Limb (tissue), 2 donors: ENCODE results near the gene PEMT.

ENCODE experiments used
- DNase-seq, 2 donors: peaks; one replicate each; pipeline ENCODE4 v3.0.0-alpha.2; 2016; ENCODE audit errors: extremely low spot score in 2 of 2

PEMT gene

DNA sequence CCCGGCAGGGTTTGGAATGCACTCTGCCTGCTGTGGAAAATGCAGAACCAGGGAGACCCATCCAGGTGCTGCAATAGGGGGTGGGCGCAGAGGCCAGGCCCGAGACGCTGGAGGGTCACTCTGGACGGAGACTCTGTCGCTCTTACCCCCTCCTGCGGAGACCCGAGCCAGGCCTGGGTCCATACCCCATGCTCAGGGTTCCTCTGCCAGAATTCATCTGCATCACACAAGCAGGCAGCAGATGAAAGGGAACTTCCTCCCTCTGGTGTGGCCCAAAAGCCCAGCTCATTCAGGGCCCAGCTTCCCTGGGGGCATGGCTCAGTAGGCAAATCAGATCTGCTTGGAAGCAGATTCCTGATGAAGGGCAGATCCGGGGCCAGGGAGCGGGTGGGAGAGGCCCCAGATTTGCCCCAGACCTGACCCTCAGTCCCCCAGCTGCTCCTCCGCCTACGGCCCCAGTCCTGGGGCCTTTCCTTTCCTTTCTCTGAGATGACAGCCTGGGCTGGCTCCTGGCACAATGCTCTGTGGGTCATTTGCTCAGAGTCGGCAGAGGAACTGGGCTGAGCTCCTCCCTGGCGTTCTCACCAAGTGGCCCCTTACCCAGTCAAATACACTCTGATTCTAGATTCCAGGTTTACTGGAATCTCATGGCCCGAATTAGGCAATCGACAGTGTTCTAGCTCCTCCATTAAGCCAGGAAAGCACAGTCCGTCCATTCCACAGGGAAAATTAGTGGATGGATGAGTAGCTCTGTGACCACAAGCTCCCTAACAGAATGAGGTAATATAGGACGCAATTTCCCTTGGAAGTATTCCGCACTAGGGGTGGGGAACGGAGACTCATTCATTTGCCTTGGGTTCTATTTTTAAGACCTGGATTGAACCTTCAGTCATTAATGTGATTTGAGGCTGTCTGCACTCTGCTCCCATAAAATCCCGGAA, 76.2 kb downstream of the PEMT start:
- DNase-seq = peak in 1 of 2 donors; percentile 16

DNA sequence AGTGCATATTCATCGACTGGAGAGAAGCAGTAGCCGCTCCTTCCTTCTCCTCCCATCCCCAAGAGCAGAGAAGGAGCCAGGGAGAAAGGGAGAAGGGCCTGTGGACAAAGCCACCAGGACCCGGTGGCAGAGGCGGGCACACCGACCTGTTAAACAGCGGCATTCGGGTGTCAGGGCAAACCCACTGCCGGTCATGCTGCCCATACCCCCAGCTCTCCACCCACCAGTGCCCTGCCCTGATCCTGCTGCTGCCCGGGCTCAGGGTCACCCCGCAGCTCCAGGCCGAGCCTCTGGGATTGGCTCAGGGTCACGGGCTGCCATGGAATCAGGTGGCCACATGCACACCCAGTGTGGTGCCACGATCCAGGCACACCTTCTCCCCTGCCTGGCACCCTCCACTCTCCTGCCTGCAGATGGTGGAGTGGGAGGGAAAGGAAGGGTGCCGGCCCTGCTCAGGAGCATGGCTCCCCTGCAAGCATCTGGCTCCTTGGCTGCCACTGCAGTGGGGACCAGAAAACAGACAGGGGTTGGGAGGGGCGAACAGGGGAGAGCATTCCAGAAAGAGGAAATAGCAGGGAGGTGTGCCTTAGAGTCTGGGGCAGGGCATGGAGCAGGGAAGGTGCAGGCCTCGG, 77.0 kb downstream of the PEMT start:
- DNase-seq = peak in 1 of 2 donors; percentile 20

DNA sequence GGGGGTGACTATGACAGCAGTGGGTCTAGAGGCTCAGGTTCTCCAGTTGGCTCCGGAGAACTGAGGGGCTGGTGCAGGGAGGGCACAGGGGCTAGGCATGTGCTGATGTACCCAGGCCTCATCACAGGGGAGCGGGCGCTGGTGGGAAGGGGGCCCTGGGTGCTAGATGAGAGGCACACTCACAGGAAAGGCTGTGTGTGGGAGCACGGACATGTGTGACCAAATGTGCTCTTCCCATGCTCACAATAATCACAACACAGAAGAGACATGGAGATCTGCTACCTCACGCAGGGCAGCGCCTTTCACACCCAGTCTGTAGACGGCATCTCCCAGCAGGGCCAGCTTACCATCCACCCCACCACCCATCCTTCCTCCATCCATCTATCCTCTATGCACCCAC, 77.9 kb downstream of the PEMT start:
- no peak for DNase-seq

DNA sequence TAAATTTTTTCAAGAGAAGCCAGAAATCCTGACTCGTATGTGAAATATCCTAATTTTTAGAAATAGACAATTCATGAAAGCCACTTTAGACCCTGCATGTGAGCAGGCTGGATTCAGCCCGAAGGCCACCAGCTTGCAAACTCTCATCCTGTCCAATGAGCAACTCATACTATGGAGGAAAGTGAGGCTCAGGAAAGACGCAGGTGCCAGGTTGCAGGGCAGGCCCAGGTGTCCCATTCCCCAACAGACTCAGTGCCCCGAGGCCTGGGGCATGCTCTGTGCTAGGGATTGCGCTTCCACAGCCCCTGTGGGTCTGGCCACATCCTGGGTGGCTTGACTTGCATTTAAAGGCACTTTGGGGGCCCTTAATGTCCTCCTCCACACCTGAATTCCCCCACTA, 78.6 kb downstream of the PEMT start:
- no peak for DNase-seq

DNA sequence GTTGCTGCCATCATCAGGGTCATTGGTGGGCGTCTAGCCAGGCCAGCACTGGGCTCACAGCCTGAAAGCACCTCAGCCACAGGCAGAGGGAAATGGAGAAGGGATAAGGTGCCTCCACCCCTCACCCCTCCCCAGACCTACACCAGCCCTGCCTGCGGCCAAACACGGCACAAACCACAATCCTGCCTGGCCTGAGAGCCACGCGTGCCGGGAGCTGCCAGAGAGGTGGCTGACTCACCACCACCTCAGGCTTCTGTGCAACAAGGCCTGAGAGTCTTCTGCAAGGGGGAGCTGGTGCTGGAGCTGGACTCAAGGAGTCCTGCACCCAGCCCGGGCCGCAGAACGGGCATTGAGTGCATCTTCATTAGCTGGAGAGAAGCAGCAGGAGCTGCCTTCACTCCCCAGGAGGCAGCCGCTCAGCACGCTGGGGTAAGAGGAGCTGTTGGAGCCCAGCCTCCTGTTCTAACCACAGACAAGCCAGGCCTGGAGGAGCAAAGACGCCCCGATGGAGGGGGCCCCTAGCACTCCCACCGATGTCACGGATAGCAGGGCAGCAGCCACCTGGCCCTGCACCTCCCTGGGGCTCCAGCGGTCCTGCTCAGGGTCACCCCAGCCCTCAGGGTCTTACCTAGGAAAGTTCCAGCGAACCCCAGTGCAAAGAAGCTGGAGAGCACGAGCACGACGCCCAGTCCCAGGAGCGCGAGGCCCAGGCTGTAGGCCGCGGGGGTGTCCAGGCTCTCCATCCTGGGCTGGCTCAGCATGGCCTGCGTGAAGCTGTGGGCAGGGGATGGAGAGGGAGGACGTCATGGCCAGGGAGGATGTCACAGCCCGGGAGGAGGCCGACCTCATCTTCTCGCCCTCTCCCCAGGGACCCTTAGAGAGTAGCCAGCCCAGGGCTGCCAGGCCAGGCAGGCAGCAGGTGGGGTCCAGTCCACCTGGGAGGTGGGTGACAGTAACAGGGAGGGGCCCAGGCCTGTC, 79.3 kb downstream of the PEMT start:
- peak in 1 of 2 donors; percentile 53 for DNase-seq

DNA sequence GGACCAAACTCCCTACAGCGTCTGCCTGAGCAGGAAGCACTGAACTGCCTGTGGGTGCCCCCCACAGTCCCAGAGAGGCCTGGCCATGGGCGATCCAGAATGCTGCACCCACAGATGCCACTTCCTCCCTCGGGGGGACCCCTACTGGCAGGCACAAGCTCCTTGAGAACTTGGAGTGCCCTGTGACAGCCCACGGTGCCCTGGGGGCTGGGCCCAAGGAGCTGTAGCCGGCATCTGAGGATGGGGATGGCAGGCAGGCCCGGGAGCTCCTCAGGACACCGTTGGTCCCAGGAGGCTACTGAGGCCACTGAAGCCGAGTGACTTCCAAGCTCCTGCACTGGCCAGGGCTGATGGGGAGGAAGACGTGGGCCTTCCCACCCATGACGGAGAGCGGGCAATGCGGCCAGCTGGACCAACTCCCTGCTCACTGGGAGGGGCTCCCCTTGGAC, 80.2 kb downstream of the PEMT start:
- no peak for DNase-seq

DNA sequence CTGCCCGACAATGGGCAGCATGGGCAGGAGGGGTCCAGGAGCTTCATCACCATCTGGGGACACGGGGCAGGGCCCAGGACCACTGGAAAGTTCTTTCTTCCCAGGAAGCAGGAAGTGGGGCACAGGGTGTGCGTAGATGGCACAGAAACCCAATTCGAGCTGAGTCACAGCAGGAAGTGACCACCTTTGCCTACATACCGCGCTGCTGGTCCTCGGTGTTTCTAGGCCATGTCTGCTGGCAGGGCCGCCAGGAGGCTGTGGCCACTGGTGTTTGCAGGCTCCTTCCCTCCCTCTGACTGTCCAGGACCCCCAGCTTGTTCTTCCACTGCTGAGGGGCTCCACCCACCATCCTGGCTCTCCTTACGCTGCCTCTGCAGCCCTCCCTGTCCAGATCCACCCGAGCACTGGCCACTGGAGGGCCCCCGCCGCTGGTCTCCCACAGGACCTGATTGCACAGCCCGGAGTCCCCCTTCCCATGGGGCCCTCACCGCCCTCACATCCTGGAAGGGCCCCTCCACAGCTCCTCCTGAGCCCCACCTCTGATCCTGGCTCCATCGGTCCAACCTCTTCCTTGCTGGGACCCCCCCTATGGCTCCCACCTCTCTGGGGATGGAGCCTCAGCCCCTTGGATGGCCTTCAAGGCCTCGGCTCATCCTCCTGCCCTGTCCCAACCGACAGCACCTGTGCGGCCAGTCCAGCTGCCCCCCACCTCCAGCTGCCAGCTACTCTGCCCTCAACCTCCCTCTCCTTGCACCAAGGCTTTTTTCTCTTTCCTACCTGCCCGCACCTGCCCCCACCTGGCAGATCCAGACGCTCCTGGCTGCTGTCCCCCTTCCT, 80.8 kb downstream of the PEMT start:
- DNase-seq = peak in 1 of 2 donors; percentile 26

DNA sequence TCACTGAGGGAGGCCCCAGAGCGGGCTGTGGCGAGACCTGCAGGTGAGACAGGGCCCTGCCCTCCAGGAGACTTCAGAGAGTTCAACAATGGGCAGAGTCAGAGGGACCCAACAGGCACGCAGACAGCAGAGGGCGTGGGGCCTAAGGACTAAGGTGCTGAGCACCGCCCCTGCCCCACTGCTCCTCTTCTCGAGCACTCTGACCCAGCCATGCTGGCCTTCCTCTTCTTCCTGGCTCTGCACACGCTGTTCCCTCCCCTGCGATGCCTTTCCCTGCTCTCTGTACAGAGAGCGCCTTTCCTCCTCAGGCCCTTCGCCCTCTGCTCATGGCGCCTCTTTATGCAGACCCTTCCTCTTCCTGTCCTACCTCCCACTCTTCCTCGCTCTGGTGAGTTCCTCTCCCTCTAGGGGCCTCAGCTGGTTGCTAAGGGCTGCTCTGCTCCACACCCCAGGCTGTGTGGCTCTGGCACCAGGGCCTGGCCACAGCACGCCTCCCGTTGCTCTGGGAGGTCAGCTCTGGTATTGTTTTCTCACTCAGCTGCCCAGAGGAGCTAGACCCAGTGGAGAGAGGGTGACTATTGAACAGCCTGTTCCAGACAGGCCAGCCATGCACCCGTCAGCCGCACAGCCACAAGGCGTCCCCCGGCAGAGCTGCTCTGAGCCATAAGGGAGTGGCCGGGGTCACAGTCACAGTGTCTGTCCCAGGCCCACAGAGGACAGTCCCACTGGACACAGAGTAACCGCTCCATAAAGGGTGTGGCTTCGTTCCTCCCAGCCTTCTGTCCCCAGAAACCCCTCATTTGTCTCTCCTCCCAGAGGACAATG, 81.7 kb downstream of the PEMT start:
- DNase-seq = peak in 1 of 2 donors; percentile 16

DNA sequence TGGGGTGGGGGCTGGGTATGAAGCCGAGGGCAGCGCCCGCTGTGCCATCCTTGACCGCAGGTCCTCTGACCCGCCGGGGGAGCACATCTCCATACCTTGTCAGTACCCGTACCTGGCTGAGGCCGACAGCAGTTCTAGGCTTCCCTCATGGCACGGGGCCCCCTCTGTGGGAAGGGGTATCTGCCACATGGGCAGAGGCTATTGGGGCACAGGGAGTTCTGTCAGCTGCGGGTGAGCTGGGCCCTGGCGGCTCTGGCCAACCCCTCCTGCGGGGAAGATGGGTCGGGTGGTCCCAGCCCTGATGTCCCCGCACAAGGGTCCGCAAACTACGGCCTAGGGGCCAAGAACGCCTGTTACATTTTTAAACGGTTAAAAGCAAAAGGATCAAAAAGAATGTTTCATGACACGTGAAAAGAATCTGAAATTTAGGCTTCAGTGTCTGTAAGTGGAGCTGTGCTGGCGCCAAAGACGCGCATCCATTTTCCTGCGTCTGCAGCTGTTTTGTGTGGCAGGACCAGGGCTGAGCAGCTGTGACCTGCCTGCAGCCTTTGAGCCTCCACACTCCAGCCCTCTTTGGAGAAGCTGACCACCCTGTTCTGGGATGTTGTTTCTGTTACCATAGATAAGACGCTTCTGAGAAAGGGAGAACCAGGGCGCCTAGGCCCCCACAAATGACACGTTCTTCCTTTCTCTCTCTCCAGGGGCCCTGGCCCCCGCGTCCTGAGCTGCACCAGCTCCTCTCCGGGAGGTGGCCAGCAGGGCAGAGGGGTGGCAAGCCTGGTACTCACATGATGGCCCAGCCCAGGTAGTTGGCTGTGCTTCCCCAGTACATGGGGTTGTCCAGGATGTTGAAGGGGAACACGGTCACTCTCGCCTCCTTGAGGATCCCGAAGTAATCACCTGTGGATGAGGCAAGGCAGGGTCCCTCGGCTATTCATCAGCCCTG, 82.6 kb downstream of the PEMT start:
- DNase-seq = peak in 1 of 2 donors; percentile 28

DNA sequence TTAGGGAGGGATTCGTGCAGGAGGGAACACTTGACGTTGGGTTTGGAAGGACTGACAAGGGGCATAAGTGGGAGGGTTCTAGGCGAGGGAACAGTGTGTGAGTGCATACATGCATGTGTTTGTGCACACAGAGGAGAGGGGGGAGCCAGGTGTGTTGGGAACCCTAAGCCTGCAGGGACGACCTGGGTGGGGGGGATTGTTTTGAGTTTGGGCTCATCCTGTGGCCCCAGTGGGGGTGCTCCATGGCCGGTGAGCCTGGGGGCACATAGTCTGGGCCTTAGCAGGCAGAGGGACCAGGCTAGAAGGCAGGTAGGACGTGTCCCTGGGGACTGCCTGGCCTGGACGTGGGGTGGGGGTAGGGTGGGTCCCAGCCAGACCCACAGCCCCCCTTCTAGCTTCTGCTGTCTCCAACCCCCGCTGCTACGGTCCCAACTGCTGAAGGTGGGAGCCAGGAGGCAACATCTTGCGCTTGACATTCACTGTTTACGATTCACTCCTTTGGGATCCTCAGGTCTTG, 83.4 kb downstream of the PEMT start:
- DNase-seq = no peak

DNA sequence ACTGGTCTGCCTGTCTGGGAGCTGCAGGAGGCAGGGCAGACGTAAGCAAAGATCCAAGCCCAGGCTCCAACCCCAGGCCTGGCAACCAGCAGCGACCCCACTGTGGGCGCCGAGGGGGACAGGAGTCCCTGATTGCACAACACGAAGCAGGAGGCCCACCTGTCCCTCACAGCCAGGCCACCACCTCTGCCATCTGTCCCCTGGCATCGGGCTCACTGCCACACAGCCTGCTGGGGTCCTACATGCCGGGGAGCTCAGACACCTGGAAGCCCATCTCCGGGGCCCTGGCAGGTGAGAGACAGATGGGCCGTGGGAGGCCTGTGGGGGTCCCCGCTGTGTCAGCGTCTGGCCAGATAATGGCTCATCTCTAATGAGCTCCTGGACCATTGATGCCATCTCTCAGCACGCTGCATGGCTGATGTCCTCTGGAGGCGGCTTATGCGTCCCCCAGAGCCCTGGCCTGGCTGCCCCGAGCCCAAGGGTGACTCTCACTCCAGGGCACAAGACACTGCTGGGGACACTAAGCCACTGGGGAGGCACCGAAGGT, 84.0 kb downstream of the PEMT start:
- DNase-seq = peak in 1 of 2 donors; percentile 33

DNA sequence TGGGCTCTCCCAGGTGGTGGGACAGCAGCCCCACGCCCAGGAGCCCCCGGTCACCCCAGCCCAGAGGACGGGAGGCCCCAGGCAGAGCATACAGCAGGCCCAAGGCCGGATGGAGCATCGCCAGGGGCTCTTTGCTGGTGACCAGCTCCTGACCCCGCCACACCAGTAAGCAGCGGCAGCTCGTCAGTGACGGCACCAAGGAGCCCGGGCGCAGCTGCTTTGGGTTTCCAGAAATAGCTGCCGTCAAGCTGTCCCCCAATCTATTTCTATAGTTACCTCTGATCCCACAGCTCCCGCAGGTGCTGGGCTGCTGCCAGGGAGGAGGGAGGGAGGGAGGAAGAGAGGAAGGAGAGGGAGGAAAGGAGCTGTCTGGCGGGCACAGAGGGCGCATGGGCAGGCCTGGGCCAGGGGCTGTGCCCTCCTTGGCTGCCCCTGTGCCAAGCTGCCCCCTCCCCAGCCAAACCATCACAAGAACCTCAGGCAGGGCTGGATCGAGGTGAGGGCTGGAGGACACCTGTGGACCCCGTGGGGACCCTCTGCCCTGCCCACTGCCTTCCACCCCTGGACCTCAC, 84.5 kb downstream of the PEMT start:
- DNase-seq = peak in 1 of 2 donors; percentile 67

DNA sequence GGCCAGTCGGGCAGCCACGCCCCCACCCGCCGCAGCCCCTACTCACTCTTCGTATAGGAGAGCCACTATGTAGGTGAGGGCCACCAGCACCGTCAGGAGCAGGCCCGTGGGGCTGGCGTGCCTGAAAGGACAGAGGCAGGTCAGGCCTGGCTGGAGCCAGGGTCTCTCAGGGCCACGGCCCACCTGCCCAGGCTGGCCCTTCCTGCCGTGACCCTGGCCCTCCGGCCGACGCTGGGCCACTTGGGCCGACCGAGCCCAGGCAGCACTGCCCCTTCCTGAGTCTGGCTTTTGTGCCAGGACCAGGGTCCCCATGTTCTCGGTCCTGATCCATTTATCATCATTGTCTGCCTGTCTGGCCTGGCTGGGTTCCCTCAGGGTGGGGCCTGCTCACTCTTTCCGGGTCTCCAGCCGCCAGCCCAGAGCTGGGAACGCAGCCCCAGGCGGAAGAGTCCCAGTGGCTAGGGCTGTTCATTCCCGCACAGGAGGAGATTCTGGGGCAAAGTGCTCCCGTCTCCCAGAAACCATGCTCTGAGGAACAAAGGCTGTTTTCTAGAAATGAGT, 85.2 kb downstream of the PEMT start:
- no peak for DNase-seq

DNA sequence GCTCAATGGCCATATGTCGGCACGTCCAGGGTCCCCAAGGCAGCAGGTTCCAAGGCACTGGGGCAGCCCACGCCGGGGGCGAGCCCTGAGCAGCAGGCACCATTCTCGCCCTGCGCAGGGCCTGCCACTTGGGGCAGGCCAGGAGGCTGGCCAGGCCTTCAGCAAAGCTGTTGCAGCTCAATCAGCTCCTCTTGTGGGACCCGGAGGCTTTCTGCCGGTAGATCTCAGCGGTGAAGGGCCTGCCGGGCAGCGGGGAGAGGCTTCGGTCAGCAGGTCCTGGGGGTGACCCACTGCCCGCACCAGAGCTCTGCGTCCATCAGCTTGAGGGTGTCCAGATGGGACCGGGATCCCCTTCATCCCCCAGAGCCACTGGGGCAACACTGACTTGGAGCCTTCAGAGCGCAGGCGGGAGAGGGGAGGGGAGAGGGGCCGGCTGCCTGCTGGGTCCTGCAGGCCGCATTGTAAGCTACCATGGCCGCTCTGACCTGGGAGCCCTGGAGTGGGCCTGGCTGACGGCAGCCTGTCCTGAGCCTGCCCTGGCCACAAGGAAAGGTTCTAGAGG, 85.8 kb downstream of the PEMT start:
- DNase-seq = no peak

DNA sequence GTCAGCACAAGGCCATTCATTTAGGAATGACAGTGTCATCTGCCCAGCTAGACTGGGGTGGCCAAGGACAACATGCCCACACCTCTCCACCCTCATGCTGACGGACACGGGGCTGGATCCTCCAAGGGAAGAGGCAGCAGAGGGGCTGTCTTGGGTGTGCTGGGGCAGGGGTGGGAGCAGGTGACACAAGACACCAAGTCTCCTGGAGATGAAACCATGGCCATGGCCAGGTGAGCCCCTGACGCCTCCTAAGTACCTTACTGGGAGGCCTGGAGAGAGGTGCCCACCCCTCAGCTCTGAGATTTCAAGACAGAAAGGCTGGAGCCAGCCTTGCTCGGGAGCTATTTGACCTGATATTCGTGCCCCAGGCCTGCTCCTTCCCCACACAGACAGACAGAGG, 86.4 kb downstream of the PEMT start:
- DNase-seq = no peak

DNA sequence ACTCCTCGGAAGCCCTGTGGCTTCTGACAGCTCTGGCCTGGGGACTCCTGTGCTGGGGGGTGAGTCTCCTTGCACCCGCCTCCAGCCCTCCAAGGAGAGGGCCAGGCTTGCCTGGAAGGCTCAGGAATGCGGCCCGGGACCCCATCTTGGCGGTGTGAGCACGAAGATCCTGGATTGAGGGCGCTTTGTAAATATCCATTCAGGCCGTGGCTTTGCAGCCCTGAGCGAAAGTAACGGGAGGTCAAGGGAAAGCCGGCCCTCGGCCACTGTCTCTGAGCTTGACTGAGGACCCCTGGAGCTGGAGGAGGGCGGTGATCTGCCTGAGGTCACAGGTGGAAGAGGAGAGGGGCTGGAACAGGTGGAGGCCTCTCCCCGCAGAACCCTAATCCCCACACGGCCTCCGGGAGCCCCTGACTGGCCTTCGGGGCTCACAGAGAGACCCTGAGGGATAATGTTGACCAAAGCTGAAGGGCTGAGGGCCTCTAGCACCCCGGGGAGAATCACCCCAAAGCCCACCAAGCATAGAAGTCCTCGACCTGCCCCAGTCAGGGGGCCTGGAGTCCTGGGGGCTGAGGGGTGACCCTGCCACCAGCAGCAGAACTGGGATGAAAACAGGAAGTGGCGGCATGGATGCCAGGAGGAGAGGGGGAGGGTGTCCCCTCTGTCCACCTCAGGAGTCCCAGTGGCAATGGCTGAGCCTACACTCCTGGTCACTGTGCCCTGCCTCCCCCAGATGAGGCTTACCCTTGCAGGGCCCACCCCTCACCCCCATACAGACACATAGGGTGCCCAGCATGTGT, 87.0 kb downstream of the PEMT start:
- DNase-seq = no peak
